Adrenal gland (tissue), 12 donors: ENCODE measurements around the gene ADAMTS7. TPM values are rescaled to one million over a fixed set of nuclear protein-coding genes. Genes with fewer than 3 reads are reported as not detected.
"Not testable (repeated sequence)": the region's sequence is repeated elsewhere in the genome, so short reads cannot be mapped to it uniquely, and the experiment has no call there.

Experiments used
- DNase-seq, 7 donors: peaks; one replicate each; pipeline ENCODE4 v3.0.0-alpha.2; 2019 to 2020
- H3K27ac ChIP-seq, 5 donors: fragments of 200-600 bp; sonication (generic) in 4 of 5; 1 replicate in 3 of 5; 2 replicates in 2 of 5; pipeline versions ENCODE4 v1.5.1 to v1.8.0; 2016 to 2020; ENCODE audit warnings: mild to moderate bottlenecking in 1 of 5
- H3K27me3 ChIP-seq: fragments of 200-600 bp; 2 replicates; pipeline ENCODE4 v1.8.0; 2021
- H3K36me3 ChIP-seq, 2 donors: fragments of 200-600 bp; replicated peaks in 1 of 2; 1 replicate in 1 of 2; 2 replicates in 1 of 2; pipeline versions ENCODE4 v1.5.1 to v1.8.0; 2018 to 2022
- H3K4me1 ChIP-seq, 2 donors: fragments of 200-600 bp; replicated peaks in 1 of 2; 1 replicate in 1 of 2; 2 replicates in 1 of 2; pipeline versions ENCODE4 v1.5.1 to v1.8.0; 2018 to 2021
- H3K4me3 ChIP-seq, 4 donors: fragments of 200-600 bp; sonication (generic) in 3 of 4; one replicate each; pipeline ENCODE4 v1.5.1; 2016 to 2018
- H3K9me3 ChIP-seq, 3 donors: fragments of 200-600 bp; sonication (generic) in 1 of 3; replicated peaks in 1 of 3; 1 replicate in 2 of 3; 2 replicates in 1 of 3; pipeline versions ENCODE4 v1.5.1 to v1.8.0; 2016 to 2021
- POLR2A ChIP-seq, 2 donors: fragments of 450-650 bp; IDR thresholded peaks; one replicate each; pipeline ENCODE4 v1.6.1; 2017; ENCODE audit warnings: antibody characterized with exemption in 2 of 2, mild to moderate bottlenecking in 2 of 2, moderate library complexity in 1 of 2
- WGBS, 4 donors: extraction: QIAGEN DNeasy Blood & Tissue Kit in 2 of 4; methylation state at CpG; one replicate each; pipeline versions ENCODE4 v1.1.5 to v1.1.7; 2013 to 2017; 5-methylcytosine and 5-hydroxymethylcytosine counted together
- intact Hi-C, 2 donors: fragments of 100-400 bp; cut with DNase I; formaldehyde crosslinking; loops; one replicate each; pipeline versions ENCODE4 v1.14.1 to v1.15.0; 2022 to 2023
- polyA plus RNA-seq, 3 donors: library from polyadenylated mRNA; stranded (reverse); fragments of 200-250 nt in 2 of 3; fragments of 350-450 nt in 1 of 3; fragmentation: Illumina TruSeq in 1 of 3; extraction: RNeasy Lipid Tissue Mini Kit (QIAGEN cat#74804) in 1 of 3; gene quantifications; one replicate each; pipeline ENCODE4 v1.2.3, GENCODE V29; 2013 to 2014
- total RNA-seq, 9 donors: library from RNA; depleted of rRNA in 4 of 9; stranded (reverse); fragments of >200 nt in 4 of 9; fragments of 120-200 nt in 1 of 9; fragmentation: NEBNext Ultra II Directional in 1 of 9; extraction: Animal tissue kit (Norgen Biotek cat#: 25700) in 1 of 9; gene quantifications; one replicate each; pipeline versions ENCODE4 v1.1.0 to v1.2.4, GENCODE V29; 2013 to 2023
- TF ChIP-seq, protein P1 (sequence below), 6 experiments: fragments of 450-650 bp in 4 of 6; fragments of 200-600 bp in 2 of 6; sonication (generic) in 1 of 6; IDR thresholded peaks; 1 replicate in 5 of 6; 2 replicates in 1 of 6; pipeline versions ENCODE4 v1.5.1 to v1.8.0; 2016 to 2021; ENCODE audit warnings: antibody characterized with exemption in 6 of 6, mild to moderate bottlenecking in 2 of 6, moderate library complexity in 1 of 6
- donor health status: healthy with polysubstance abuse.
- donor health status: Bipolar disorder and iron deficiency.
- donor health status: DM: yes; HTN: yes; CAD: no.
- donor health status: DM: no; HTN: no; CAD: no.
- donor health status: DM: no; HTN: no; CAD: no.
- donor health status: DM: yes; HTN: yes; CAD: no.

Gene ADAMTS7
- total and polyA plus RNA-seq, 12 donors, result 0.70 to 27.7 (median 10.0) TPM

DNA sequence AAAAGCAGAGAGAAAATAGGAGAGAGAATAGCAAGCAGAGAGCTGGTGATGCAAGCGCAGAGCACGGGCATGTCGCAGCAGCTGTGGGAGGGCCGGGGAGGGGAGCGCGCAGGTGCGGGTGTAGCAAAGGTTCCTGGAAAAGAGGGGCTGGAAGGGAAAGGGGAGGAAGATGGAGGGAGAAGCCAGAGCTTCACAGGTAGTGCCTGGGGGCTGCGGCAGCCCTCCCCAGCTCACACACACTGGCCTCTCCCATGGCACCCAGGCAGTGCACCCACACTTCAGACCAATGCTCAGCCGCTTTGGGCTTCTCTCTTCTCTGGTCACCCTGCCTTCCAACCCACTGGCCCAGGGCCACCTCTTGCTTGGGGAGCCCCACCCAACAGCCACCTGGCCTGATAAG, 72.1 kb downstream of the ADAMTS7 start:
- H3K27me3 ChIP-seq, result no peaks in the 10 kb centered on the region
- no peaks in the 10 kb centered on the region for H3K4me1 ChIP-seq
- 91 to 96% (median 91%) methylated on average over 9 of the region's 9 CpGs for WGBS, 4 donors
- H3K4me3 ChIP-seq, result no peak overlapping the region
- H3K36me3 ChIP-seq, result no peaks in the 10 kb centered on the region
- no peaks in the 10 kb centered on the region for H3K9me3 ChIP-seq
- intact Hi-C loops, result no loop called here
- TF ChIP-seq, protein P1, sequence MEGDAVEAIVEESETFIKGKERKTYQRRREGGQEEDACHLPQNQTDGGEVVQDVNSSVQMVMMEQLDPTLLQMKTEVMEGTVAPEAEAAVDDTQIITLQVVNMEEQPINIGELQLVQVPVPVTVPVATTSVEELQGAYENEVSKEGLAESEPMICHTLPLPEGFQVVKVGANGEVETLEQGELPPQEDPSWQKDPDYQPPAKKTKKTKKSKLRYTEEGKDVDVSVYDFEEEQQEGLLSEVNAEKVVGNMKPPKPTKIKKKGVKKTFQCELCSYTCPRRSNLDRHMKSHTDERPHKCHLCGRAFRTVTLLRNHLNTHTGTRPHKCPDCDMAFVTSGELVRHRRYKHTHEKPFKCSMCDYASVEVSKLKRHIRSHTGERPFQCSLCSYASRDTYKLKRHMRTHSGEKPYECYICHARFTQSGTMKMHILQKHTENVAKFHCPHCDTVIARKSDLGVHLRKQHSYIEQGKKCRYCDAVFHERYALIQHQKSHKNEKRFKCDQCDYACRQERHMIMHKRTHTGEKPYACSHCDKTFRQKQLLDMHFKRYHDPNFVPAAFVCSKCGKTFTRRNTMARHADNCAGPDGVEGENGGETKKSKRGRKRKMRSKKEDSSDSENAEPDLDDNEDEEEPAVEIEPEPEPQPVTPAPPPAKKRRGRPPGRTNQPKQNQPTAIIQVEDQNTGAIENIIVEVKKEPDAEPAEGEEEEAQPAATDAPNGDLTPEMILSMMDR (IDR thresholded peaks at IDR 0.05), result no peak
- no peak for TF ChIP-seq POLR2A (IDR thresholded peaks at IDR 0.05)
- DNase-seq, result peak in 2 of 7 donors; percentile 9 to 40
- no peak overlapping the region for H3K27ac ChIP-seq

GRCh38 chr15:78737931-78738558, 73.2 kb downstream of the ADAMTS7 start:
- H3K4me1 ChIP-seq, H3K27ac ChIP-seq, H3K9me3 ChIP-seq, H3K27me3 ChIP-seq, H3K4me3 ChIP-seq, intact Hi-C loops, H3K36me3 ChIP-seq: not testable (repeated sequence)
- DNase-seq, result peak in 3 of 7 donors; percentile 27 to 82 (median 81)
- 34 to 55% (median 42%) methylated on average over 5 to 11 of the region's 11 CpGs for WGBS, 4 donors
- TF ChIP-seq, protein P1 (IDR thresholded peaks at IDR 0.05), result peak in 4 of 6 experiments; percentile 35 to 67 (median 55)

- H3K27me3 ChIP-seq, result no peaks in the 10 kb centered on the region
- no peak overlapping the region for H3K27ac ChIP-seq
- DNase-seq, result peak in 2 of 7 donors; percentile 10 to 46
- no peaks in the 10 kb centered on the region for H3K36me3 ChIP-seq
- 72 to 84% (median 75%) methylated on average over 8 to 9 of the region's 9 CpGs for WGBS, 4 donors
- intact Hi-C loops, result no loop called here
- H3K9me3 ChIP-seq, result no peaks in the 10 kb centered on the region
- H3K4me1 ChIP-seq, result no peaks in the 10 kb centered on the region
- H3K4me3 ChIP-seq, result no peak overlapping the region
- no peak for TF ChIP-seq POLR2A (IDR thresholded peaks at IDR 0.05)
- TF ChIP-seq, protein P1 (IDR thresholded peaks at IDR 0.05), result no peak
Observed at GRCh38 chr15:78737187-78737820, 74.0 kb downstream of the ADAMTS7 start.

GRCh38 chr15:78736286-78736685, 75.0 kb downstream of the ADAMTS7 start:
- H3K9me3 ChIP-seq, H3K4me1 ChIP-seq, H3K27ac ChIP-seq, H3K4me3 ChIP-seq, intact Hi-C loops, H3K36me3 ChIP-seq, H3K27me3 ChIP-seq: not testable (repeated sequence)
- 86 to 94% (median 91%) methylated on average over 3 to 4 of the region's 4 CpGs for WGBS, 4 donors
- DNase-seq, result peak in 1 of 7 donors; percentile 15
